ENCODE data around the gene VSX1. TPM values are rescaled to one million over a fixed set of nuclear protein-coding genes. Genes with fewer than 3 reads are reported as not detected.

The VSX1 gene
- total and polyA plus RNA-seq, 2 donors (not counting 1 experiment from before 2014, with no cell fraction given), result not detected

DNA sequence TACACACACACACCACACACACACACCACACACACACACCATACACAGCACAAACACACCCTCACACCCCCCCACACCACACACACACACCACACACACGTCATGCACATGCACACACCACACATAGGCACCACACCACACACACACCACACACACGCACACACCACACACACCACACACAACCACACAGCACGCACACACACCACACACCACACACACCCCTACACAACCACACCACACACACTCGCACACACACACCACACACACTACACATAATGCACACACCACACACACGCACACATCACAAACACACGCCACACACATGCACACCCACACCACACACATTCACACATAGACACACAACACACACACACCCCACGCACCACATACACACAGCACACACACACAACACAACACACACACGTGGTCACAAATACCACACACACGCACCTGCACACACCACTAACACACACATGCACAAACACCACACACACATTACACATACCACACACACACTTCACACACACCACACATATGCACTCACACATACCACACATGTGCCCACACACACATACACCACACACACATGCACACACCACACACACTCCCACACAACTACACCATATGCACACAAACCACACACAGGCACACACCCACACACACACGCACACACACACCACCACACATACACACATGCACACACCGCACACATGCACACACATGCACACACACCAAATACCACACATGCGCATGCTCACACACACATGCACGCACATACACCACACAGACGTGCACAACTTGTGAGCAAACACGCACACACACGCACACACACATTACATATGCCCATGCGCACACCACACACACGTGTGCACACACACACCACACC is 14.6 kb downstream of the VSX1 start:
- Histone ChIP-seq H3K4me1 (ENCODE audit: control insufficient read depth in 2 of 2, insufficient read depth in 2 of 2, low read length in 2 of 2) (peaks cover 19 to 23% of the 10 kb centered on the region in 2 donors), H3K9ac (ENCODE audit: low read length) (no peak overlapping the region), H3K27ac (ENCODE audit: low read length in 2 of 2) (no peak overlapping the region), H3K36me3 (replicated peaks in 1 of 2; ENCODE audit: control extremely low read depth in 1 of 2, control insufficient read depth in 1 of 2, extremely low read depth in 1 of 2, insufficient read depth in 2 of 2, low read length in 1 of 2) (no peaks in the 10 kb centered on the region), H3K27me3 (replicated peaks in 1 of 4; ENCODE audit: control extremely low read depth in 1 of 4, control insufficient read depth in 3 of 4, insufficient read depth in 4 of 4, low read length in 3 of 4) (peaks cover 0 to 25% (median 12%) of the 10 kb centered on the region in 4 experiments), H3K4me2 (replicated peaks; ENCODE audit: low read depth, low read length, poor library complexity, severe bottlenecking) (no peak overlapping the region), H3K4me3 (ENCODE audit: control extremely low read depth in 1 of 5, extremely low read depth in 1 of 5, insufficient read depth in 1 of 5, low read depth in 2 of 5, low read length in 4 of 5) (no peak overlapping the region), H3K9me3 (ENCODE audit: control extremely low read depth in 1 of 3, control insufficient read depth in 2 of 3, insufficient read depth in 1 of 3, low read length in 2 of 3) (no peaks in the 10 kb centered on the region), H4K20me1 (ENCODE audit: control insufficient read depth, insufficient read depth, low read length, poor library complexity, severe bottlenecking) (no peaks in the 10 kb centered on the region), H3K79me2 (ENCODE audit: control insufficient read depth, insufficient read depth, low read length) (no peaks in the 10 kb centered on the region), H2AFZ (ENCODE audit: insufficient read depth, low read depth, low read length, poor library complexity, severe bottlenecking) (no peak overlapping the region)
- WGBS (ENCODE audit: insufficient coverage), result 98% methylated on average over 17 of the region's 18 CpGs
- TF ChIP-seq CTCF (IDR thresholded peaks at IDR 0.05) (no peak), EZH2 (IDR thresholded peaks at IDR 0.05; ENCODE audit: borderline replicate concordance, insufficient read depth, low read depth, low read length, poor library complexity, severe bottlenecking) (no peak)
- intact Hi-C loops (cut with micrococcal nuclease), result loop anchor here (5.0 to 10.0 kb wide), 2 partner anchors 963 to 1130 kb away; no protein-coding TSS in a partner anchor
- no peak overlapping the region for H3K4me3 Mint-ChIP-seq
- peaks cover 30% of the 10 kb centered on the region for H3K27me3 Mint-ChIP-seq
- no peak overlapping the region for H3K27ac Mint-ChIP-seq
- H3K9me3 Mint-ChIP-seq (ENCODE audit: insufficient read depth), result no peaks in the 10 kb centered on the region
- ATAC-seq (ENCODE audit: low read depth) (no peak), DNase-seq (no peak)
- ChIA-PET CTCF (interaction anchor here (1.1 to 6.1 kb wide), 2 partner anchors 71 to 73 kb away, joined by 3 to 250 read pairs; partner anchors contain the start of gene APMAP), POLR2A (no interaction called here)
- peaks cover 24% of the 10 kb centered on the region for H3K4me1 Mint-ChIP-seq

DNA sequence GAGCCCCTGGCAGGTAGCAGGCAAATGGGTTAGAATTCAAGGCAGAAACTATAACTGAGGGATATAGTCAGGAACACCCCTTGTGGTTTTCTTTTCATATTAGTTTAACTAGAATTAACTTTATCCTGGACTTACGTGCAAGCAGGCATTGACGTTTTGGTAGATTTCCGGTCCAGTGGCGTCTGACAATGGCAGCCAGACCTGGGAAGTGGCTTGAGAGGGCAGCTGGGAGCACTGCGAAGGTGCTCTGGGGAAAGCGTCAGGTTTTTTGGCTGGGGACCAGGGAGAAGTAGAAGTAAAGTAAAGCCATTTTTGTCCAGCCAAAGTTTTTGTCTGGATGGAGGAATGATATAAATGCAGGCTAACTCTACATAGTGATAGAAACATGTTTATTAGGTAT is 15.6 kb downstream of the VSX1 start:
- H3K9me3 ChIP-seq (ENCODE audit: control extremely low read depth in 1 of 3, control insufficient read depth in 2 of 3, insufficient read depth in 1 of 3, low read length in 2 of 3), result no peaks in the 10 kb centered on the region
- H3K79me2 ChIP-seq (ENCODE audit: control insufficient read depth, insufficient read depth, low read length), result no peaks in the 10 kb centered on the region
- no peak overlapping the region for H3K9ac ChIP-seq (ENCODE audit: low read length)
- Mint-ChIP-seq H3K4me3 (no peak overlapping the region), H3K27me3 (peaks cover 20% of the 10 kb centered on the region), H3K4me1 (peaks cover 27% of the 10 kb centered on the region), H3K9me3 (ENCODE audit: insufficient read depth) (no peaks in the 10 kb centered on the region), H3K27ac (no peak overlapping the region)
- intact Hi-C loops (cut with micrococcal nuclease), result loop anchor here (5.0 to 10.0 kb wide), 2 partner anchors 962 to 1129 kb away; no protein-coding TSS in a partner anchor
- H3K27me3 ChIP-seq (replicated peaks in 1 of 4; ENCODE audit: control extremely low read depth in 1 of 4, control insufficient read depth in 3 of 4, insufficient read depth in 4 of 4, low read length in 3 of 4), result peaks cover 0 to 17% (median 6%) of the 10 kb centered on the region in 4 experiments
- H3K27ac ChIP-seq (ENCODE audit: low read length in 2 of 2), result no peak overlapping the region
- H3K4me2 ChIP-seq (replicated peaks; ENCODE audit: low read depth, low read length, poor library complexity, severe bottlenecking), result no peak overlapping the region
- POLR2A ChIA-PET, result interaction anchor here (0.6 kb wide), 1 partner anchor 16 kb away, joined by 7 read pairs; no protein-coding TSS in a partner anchor
- no peak overlapping the region for H3K4me3 ChIP-seq (ENCODE audit: control extremely low read depth in 1 of 5, extremely low read depth in 1 of 5, insufficient read depth in 1 of 5, low read depth in 2 of 5, low read length in 4 of 5)
- H3K36me3 ChIP-seq (replicated peaks in 1 of 2; ENCODE audit: control extremely low read depth in 1 of 2, control insufficient read depth in 1 of 2, extremely low read depth in 1 of 2, insufficient read depth in 2 of 2, low read length in 1 of 2), result no peaks in the 10 kb centered on the region
- peaks cover 24 to 27% of the 10 kb centered on the region in 2 donors for H3K4me1 ChIP-seq (ENCODE audit: control insufficient read depth in 2 of 2, insufficient read depth in 2 of 2, low read length in 2 of 2)
- H4K20me1 ChIP-seq (ENCODE audit: control insufficient read depth, insufficient read depth, low read length, poor library complexity, severe bottlenecking), result no peaks in the 10 kb centered on the region
- DNase-seq (no peak), ATAC-seq (ENCODE audit: low read depth) (no peak)
- CTCF ChIA-PET, result interaction anchor here (1.3 to 6.1 kb wide), 8 partner anchors 10 to 908 kb away, joined by 3 to 250 read pairs (median 6); partner anchors contain the start of gene APMAP
- H2AFZ ChIP-seq (ENCODE audit: insufficient read depth, low read depth, low read length, poor library complexity, severe bottlenecking), result no peak overlapping the region
- TF ChIP-seq EZH2 (IDR thresholded peaks at IDR 0.05; ENCODE audit: borderline replicate concordance, insufficient read depth, low read depth, low read length, poor library complexity, severe bottlenecking) (no peak), CTCF (IDR thresholded peaks at IDR 0.05) (no peak)
- 24% methylated on average over 6 of the region's 6 CpGs for WGBS (ENCODE audit: insufficient coverage)

All from B cell (primary cell).